SU-DHL-6 (cell line): Measurements from ENCODE around the gene LYSMD4.

Source experiments
- H2AFZ ChIP-seq: fragments of 200-600 bp; sonication (generic); 2 replicates; pipeline ENCODE4 v1.6.1; 2014; ENCODE audit warnings: low read depth, mild to moderate bottlenecking, moderate library complexity, mixed read lengths, antibody characterized with exemption, low read length; ENCODE audit not compliant: severe bottlenecking
- H3F3A ChIP-seq: fragments of 200-600 bp; shearing (Covaris generic); 2 replicates; pipeline ENCODE4 v1.6.0; 2016; ENCODE audit warnings: antibody characterized with exemption, mild to moderate bottlenecking; ENCODE audit not compliant: insufficient read depth
- H3K27ac ChIP-seq: fragments of 200-600 bp; sonication (generic); 2 replicates; pipeline ENCODE4 v1.5.1; 2016; ENCODE audit warnings: low read depth, mild to moderate bottlenecking, low read length, moderate library complexity, mixed read lengths
- H3K27me3 ChIP-seq: fragments of 200-600 bp; sonication (generic), shearing (Covaris generic); 2 replicates; pipeline ENCODE4 v1.6.0; 2014; ENCODE audit warnings: mild to moderate bottlenecking, low read length
- H3K36me3 ChIP-seq: fragments of 200-600 bp; sonication (generic); 2 replicates; pipeline ENCODE4 v1.6.1; 2014; ENCODE audit warnings: mild to moderate bottlenecking, low read length, mixed read lengths
- H3K4me2 ChIP-seq: fragments of 300-600, 200-600 bp; shearing (Covaris generic), sonication (generic); 2 replicates; pipeline ENCODE4 v1.6.0; 2014; ENCODE audit warnings: low read length, low read depth, mild to moderate bottlenecking; ENCODE audit not compliant: poor library complexity, severe bottlenecking
- H3K4me3 ChIP-seq: fragments of 200-600 bp; sonication (generic); 2 replicates; pipeline ENCODE4 v1.5.1; 2014; ENCODE audit warnings: antibody characterized with exemption, low read length, mild to moderate bottlenecking, mixed read lengths; ENCODE audit not compliant: insufficient read depth, poor library complexity, severe bottlenecking
- H3K79me2 ChIP-seq: fragments of 200-600 bp; sonication (generic); 2 replicates; pipeline ENCODE4 v1.6.1; 2014; ENCODE audit warnings: mild to moderate bottlenecking, low read length, moderate library complexity; ENCODE audit not compliant: insufficient read depth
- H3K9ac ChIP-seq: fragments of 200-600 bp; sonication (generic); 2 replicates; pipeline ENCODE4 v1.7.0; 2014; ENCODE audit warnings: mild to moderate bottlenecking, low read length
- H3K9me2 ChIP-seq: fragments of 200-600 bp; sonication (generic); replicated peaks from 2 replicates; pipeline ENCODE4 v1.6.1; 2014; ENCODE audit warnings: low read length; ENCODE audit not compliant: insufficient read depth
- H3K9me3 ChIP-seq: fragments of 200-600 bp; sonication (generic); 2 replicates; pipeline ENCODE4 v1.6.1; 2014; ENCODE audit warnings: low read length, mixed read lengths; ENCODE audit not compliant: insufficient read depth
- H4K20me1 ChIP-seq: fragments of 200-600 bp; sonication (generic); 2 replicates; pipeline ENCODE4 v1.6.1; 2014; ENCODE audit warnings: low read depth, mild to moderate bottlenecking, antibody characterized with exemption, low read length, moderate library complexity, mixed read lengths
- EZH2phosphoT487 ChIP-seq: fragments of 200-600 bp; sonication (generic), shearing (Covaris generic); conservative IDR thresholded peaks from 2 replicates; pipeline ENCODE4 v1.6.1; 2018; ENCODE audit warnings: mild to moderate bottlenecking, antibody characterized with exemption, low read length, moderate library complexity, mixed read lengths
- TF ChIP-seq, protein P1 (sequence below): fragments of 200-600 bp; sonication (generic); IDR thresholded peaks from one replicate; pipeline ENCODE4 v1.5.1; 2017; ENCODE audit warnings: antibody characterized with exemption, mild to moderate bottlenecking, low read length, moderate library complexity; ENCODE audit not compliant: insufficient read depth, poor library complexity, severe bottlenecking

LYSMD4 gene

DNA sequence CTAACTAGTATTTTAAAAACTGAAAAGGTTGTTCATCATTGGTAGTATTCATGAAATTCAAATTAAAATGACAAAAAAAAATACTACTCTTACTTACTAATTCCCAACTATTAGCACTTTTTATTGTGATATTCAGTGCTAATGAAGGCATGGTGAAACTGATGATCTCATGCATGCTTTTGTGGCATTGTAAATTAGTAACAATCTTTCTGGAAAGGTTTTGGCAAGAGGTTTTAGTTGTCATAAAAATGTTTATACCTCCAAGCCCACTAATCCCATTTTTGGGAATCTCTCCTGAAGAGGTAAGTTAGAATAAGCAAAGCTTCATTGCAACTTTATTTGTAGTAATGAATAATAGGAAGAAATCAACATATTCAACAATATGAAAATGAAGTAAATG, 53.0 kb downstream of the LYSMD4 start:
- H3K27me3 ChIP-seq = no peaks in the 10 kb centered on the region
- H2AFZ ChIP-seq = no peak overlapping the region
- no peak overlapping the region for H3K27ac ChIP-seq
- no peak overlapping the region for H3K4me3 ChIP-seq
- H3K9me3 ChIP-seq = no peaks in the 10 kb centered on the region
- no peaks in the 10 kb centered on the region for H3K9me2 ChIP-seq
- no peaks in the 10 kb centered on the region for H3K79me2 ChIP-seq
- H4K20me1 ChIP-seq = no peaks in the 10 kb centered on the region
- TF ChIP-seq EZH2phosphoT487 = no peak
- TF ChIP-seq, protein P1, sequence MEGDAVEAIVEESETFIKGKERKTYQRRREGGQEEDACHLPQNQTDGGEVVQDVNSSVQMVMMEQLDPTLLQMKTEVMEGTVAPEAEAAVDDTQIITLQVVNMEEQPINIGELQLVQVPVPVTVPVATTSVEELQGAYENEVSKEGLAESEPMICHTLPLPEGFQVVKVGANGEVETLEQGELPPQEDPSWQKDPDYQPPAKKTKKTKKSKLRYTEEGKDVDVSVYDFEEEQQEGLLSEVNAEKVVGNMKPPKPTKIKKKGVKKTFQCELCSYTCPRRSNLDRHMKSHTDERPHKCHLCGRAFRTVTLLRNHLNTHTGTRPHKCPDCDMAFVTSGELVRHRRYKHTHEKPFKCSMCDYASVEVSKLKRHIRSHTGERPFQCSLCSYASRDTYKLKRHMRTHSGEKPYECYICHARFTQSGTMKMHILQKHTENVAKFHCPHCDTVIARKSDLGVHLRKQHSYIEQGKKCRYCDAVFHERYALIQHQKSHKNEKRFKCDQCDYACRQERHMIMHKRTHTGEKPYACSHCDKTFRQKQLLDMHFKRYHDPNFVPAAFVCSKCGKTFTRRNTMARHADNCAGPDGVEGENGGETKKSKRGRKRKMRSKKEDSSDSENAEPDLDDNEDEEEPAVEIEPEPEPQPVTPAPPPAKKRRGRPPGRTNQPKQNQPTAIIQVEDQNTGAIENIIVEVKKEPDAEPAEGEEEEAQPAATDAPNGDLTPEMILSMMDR = no peak
- H3K36me3 ChIP-seq = peaks cover 30% of the 10 kb centered on the region
- H3F3A ChIP-seq = no peaks in the 10 kb centered on the region
- no peak overlapping the region for H3K9ac ChIP-seq
- no peak overlapping the region for H3K4me2 ChIP-seq

DNA sequence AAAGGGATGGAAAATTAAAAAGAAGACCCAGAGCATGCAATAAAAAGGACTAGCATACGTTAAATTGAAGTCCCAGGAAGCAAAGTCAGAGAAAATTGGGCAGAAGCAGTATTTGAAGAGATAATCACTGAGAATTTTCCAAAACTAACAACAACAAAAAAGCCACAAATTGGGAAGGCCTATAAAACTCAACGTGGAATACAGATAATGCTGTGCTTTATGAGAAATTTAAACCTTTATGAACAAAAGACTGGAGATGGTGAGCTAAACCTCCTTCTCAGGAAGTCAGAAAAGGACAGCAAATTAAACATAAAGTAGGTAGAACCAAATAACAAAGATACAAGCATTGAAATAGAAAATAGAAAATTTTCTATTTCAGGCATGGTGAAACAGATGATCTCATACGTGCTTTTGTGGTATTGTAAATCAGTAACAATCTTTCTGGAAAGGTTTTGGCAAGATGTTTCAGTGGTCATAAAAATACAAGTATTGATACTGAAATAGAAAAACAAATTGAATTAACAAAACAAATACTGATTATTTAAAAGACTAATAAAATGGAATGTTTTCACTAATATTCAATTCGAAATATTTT, 55.6 kb downstream of the LYSMD4 start:
- Histone ChIP-seq H3K27me3 (no peaks in the 10 kb centered on the region), H2AFZ (no peak overlapping the region), H3K9ac (no peak overlapping the region), H3K4me3 (no peak overlapping the region), H3K36me3 (peaks cover 29% of the 10 kb centered on the region), H3K27ac (no peak overlapping the region), H3K79me2 (no peaks in the 10 kb centered on the region), H3K4me2 (no peak overlapping the region), H3F3A (no peaks in the 10 kb centered on the region), H3K9me3 (no peaks in the 10 kb centered on the region), H3K9me2 (no peaks in the 10 kb centered on the region), H4K20me1 (no peaks in the 10 kb centered on the region)
- TF ChIP-seq EZH2phosphoT487 = no peak
- TF ChIP-seq, protein P1 = no peak
